GM12872 (cell line): ENCODE measurements around the gene DENND1C.

Experiments
- CTCF ChIP-seq: IDR thresholded peaks from 3 replicates; pipeline ENCODE4 v1.5.1; 2011; ENCODE audit warnings: low read depth, mild to moderate bottlenecking, low read length, moderate library complexity; ENCODE audit not compliant: insufficient read depth

Gene DENND1C

GRCh38 chr19:6443986-6444385, 37.6 kb downstream of the DENND1C start:
- TF ChIP-seq CTCF = no peak

- no peak for TF ChIP-seq CTCF
These were observed 39.4 kb downstream of the DENND1C start for GRCh38 chr19:6442087-6442688.

- no peak for TF ChIP-seq CTCF
These were observed 40.7 kb downstream of the DENND1C start for GRCh38 chr19:6440905-6441304.

GRCh38 chr19:6439743-6440142, 41.8 kb downstream of the DENND1C start:
- TF ChIP-seq CTCF = no peak

GRCh38 chr19:6433663-6434062, 47.9 kb downstream of the DENND1C start, which contains the start of gene SLC25A41:
Gene SLC25A41 (minus strand): TSS chr19:6433763. CDS start chr19:6433693, 70 bp downstream.
- no peak for TF ChIP-seq CTCF

GRCh38 chr19:6433165-6433564, 48.4 kb downstream of the DENND1C start:
- no peak for TF ChIP-seq CTCF

GRCh38 chr19:6431891-6432290, 49.7 kb downstream of the DENND1C start:
- TF ChIP-seq CTCF = no peak
